Ishikawa (cell line): ENCODE results near the gene EIF2S3.

Source experiments
- CEBPB ChIP-seq: IDR thresholded peaks from 2 replicates; pipeline ENCODE4 v1.6.1; 2012
- CREB1 ChIP-seq: IDR thresholded peaks from 2 replicates; pipeline ENCODE4 v1.6.1; 2012; ENCODE audit warnings: low read depth
- EGR1 ChIP-seq: IDR thresholded peaks from 2 replicates; pipeline ENCODE4 v1.6.1; 2012
- EP300 ChIP-seq: IDR thresholded peaks from 2 replicates; pipeline ENCODE4 v1.6.1; 2012; ENCODE audit warnings: borderline replicate concordance
- FOXM1 ChIP-seq: IDR thresholded peaks from 2 replicates; pipeline ENCODE4 v1.6.1; 2012; ENCODE audit warnings: low read depth, borderline replicate concordance
- NFIC ChIP-seq: IDR thresholded peaks from 2 replicates; pipeline ENCODE4 v1.6.1; 2012
- RAD21 ChIP-seq: IDR thresholded peaks from 2 replicates; pipeline ENCODE4 v1.6.1; 2012; ENCODE audit warnings: low read depth
- REST ChIP-seq: IDR thresholded peaks from 2 replicates; pipeline ENCODE4 v1.6.1; 2012; ENCODE audit warnings: low read depth, mild to moderate bottlenecking
- TAF1 ChIP-seq: IDR thresholded peaks from 2 replicates; pipeline ENCODE4 v1.6.1; 2012; ENCODE audit warnings: low read depth, mild to moderate bottlenecking
- TCF12 ChIP-seq: IDR thresholded peaks from 2 replicates; pipeline ENCODE4 v1.6.1; 2012; ENCODE audit warnings: low read depth
- TEAD4 ChIP-seq: IDR thresholded peaks from 2 replicates; pipeline ENCODE4 v1.6.1; 2012
- USF1 ChIP-seq: IDR thresholded peaks from 2 replicates; pipeline ENCODE4 v1.6.1; 2012
- YY1 ChIP-seq: IDR thresholded peaks from 2 replicates; pipeline ENCODE4 v1.6.1; 2012; ENCODE audit warnings: low read depth
- ZBTB7A ChIP-seq: IDR thresholded peaks from 2 replicates; pipeline ENCODE4 v1.6.1; 2012; ENCODE audit warnings: low read depth
- TF ChIP-seq, protein P1 (sequence below): IDR thresholded peaks from 2 replicates; pipeline ENCODE4 v1.6.1; 2012

Gene EIF2S3

GRCh38 chrX:24037729-24038128, 17.0 kb upstream of the EIF2S3 start:
- TF ChIP-seq ZBTB7A (no peak), USF1 (no peak), YY1 (no peak), RAD21 (no peak), FOXM1 (no peak), NFIC (no peak)
- TF ChIP-seq, protein P1, sequence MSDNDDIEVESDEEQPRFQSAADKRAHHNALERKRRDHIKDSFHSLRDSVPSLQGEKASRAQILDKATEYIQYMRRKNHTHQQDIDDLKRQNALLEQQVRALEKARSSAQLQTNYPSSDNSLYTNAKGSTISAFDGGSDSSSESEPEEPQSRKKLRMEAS, result no peak

GRCh38 chrX:24055043-24055356, 244 bp downstream of the EIF2S3 start:
- TF ChIP-seq NFIC (no peak), EGR1 (no peak), TEAD4 (no peak), ZBTB7A (no peak), CREB1 (no peak), USF1 (no peak), RAD21 (no peak), REST (no peak), TAF1 (no peak), CEBPB (no peak), YY1 (no peak), EP300 (no peak), TCF12 (no peak), FOXM1 (no peak)
- TF ChIP-seq, protein P1, result no peak

GRCh38 chrX:24063488-24063887, 8.7 kb downstream of the EIF2S3 start:
- TF ChIP-seq TEAD4, result no peak
- no peak for TF ChIP-seq YY1
- no peak for TF ChIP-seq CEBPB

GRCh38 chrX:24069877-24070276, 15.1 kb downstream of the EIF2S3 start:
- no peak for TF ChIP-seq RAD21
- no peak for TF ChIP-seq YY1
- TF ChIP-seq REST, result no peak
- TF ChIP-seq FOXM1, result no peak
- TF ChIP-seq EP300, result no peak
- no peak for TF ChIP-seq ZBTB7A
- TF ChIP-seq USF1, result no peak
- TF ChIP-seq, protein P1, result no peak
- TF ChIP-seq NFIC, result no peak
- TF ChIP-seq CEBPB, result no peak
- TF ChIP-seq TEAD4, result no peak
- no peak for TF ChIP-seq TCF12
- no peak for TF ChIP-seq EGR1
- TF ChIP-seq TAF1, result no peak
- no peak for TF ChIP-seq CREB1

DNA sequence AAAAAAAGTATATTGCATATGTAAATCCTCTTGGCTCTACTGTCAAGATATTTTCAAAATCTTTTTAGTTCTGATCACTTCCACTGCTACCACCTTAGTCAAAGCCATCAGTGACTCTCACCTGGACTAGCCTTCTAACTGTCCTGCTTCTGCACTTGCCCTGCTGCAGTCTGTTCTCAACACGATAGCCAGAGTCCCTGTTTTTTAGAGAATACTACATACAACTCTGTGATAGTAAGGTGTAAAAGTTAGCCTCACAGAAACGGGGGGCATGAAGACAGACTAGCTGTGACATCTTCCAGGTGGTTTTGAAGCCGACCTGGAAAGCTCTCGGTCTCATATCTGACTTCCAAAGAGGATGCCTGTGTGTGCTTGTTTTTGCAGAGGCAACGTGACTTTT, 24.7 kb downstream of the EIF2S3 start:
- TF ChIP-seq FOXM1 (no peak), YY1 (no peak), TEAD4 (no peak), TCF12 (no peak), USF1 (no peak), EGR1 (no peak), RAD21 (no peak), TAF1 (no peak), REST (no peak), CREB1 (no peak), ZBTB7A (no peak), EP300 (no peak), NFIC (no peak)
- TF ChIP-seq, protein P1, result no peak
